GM12891 (cell line): ENCODE data around the gene KNDC1.

Source experiments
- PAX5 ChIP-seq: IDR thresholded peaks from 2 replicates; pipeline ENCODE4 v1.6.1; 2011; ENCODE audit warnings: low read length, moderate library complexity, mild to moderate bottlenecking; ENCODE audit not compliant: insufficient read depth, severe bottlenecking
- POLR2A ChIP-seq: IDR thresholded peaks from 2 replicates; pipeline ENCODE4 v1.6.1; 2011; ENCODE audit warnings: low read depth, low read length, control low read depth
- POLR2AphosphoS5 ChIP-seq: IDR thresholded peaks from 2 replicates; pipeline ENCODE4 v1.6.1; 2011; ENCODE audit warnings: low read depth, low read length, control low read depth
- SPI1 ChIP-seq: IDR thresholded peaks from 2 replicates; pipeline ENCODE4 v1.6.1; 2011; ENCODE audit warnings: low read depth, low read length, control low read depth

DNA sequence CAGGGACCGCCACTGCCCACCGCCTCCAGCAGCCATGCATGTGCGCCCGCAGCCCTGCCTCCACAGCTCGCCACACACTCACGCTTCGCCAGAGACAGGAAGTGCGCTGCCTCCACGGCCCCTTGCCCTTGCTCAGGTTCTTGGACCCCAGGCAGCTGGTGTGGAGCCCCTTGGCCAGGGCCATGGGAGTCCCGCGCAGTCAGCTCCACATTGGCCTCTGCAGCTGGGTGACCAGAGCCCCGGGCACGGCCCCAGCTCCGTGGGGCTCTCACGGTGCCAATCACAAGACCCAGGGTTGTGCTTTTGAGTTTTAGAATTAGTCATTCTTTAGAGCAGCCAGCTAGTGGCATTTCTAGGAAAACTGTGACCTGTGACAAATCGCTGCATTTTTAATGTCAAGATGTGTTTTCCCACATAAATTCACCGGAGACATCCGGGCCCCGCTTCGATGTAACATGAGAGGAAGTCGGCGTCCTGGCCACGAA is 65.7 kb downstream of the KNDC1 start:
- TF ChIP-seq POLR2A (no peak), PAX5 (no peak), POLR2AphosphoS5 (no peak), SPI1 (no peak)
